ENCODE results near the gene MYOCD. TPM values are rescaled to one million over a fixed set of nuclear protein-coding genes. Genes with fewer than 3 reads are reported as not detected.
A peak's percentile ranks its signal among the peaks of the same experiment; 100 is the strongest.

The MYOCD gene
- total RNA-seq, 1 donor from 2014 or later = 0.04 TPM

DNA sequence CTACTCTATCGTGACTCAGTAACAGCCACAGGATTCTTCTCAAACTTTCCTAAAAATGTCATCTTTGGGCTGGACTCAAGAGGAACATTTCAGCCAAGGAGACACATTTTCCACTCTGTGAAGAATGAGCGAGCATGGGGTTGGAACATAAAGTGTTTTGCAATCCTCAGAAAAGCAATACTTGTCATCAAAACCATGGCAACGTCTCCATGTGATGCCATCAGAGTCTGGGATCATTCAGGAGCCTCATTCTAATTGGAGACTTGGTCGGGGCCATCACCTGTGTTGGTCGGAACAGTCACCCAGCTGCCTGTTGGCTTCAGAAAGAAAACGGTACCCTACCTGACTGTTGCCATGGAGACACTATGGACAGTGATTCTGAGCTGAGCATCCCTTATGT, 25.5 kb downstream of the MYOCD start:
- no peak for DNase-seq (ENCODE audit: low spot score)
- Histone ChIP-seq H3K4me2 (no peak overlapping the region), H3K9me3 (ENCODE audit: low read depth) (no peaks in the 10 kb centered on the region), H3K79me2 (ENCODE audit: low read depth) (no peaks in the 10 kb centered on the region), H2AFZ (replicated peaks) (no peak overlapping the region), H3K36me3 (no peaks in the 10 kb centered on the region), H3K27ac (no peak overlapping the region), H3K4me3 (no peak overlapping the region), H3K9ac (no peak overlapping the region), H3F3A (ENCODE audit: low read depth) (no peaks in the 10 kb centered on the region), H3K4me1 (no peaks in the 10 kb centered on the region), H3K27me3 (no peaks in the 10 kb centered on the region), H4K20me1 (ENCODE audit: low read depth) (no peaks in the 10 kb centered on the region)
- Mint-ChIP-seq H3K4me1 (no peaks in the 10 kb centered on the region), H3K27me3 (ENCODE audit: insufficient read depth, low read depth) (peaks cover 2% of the 10 kb centered on the region), H3K27ac (no peak overlapping the region), H3K4me3 (no peak overlapping the region), H3K36me3 (no peaks in the 10 kb centered on the region), H3K9me3 (peaks cover 2% of the 10 kb centered on the region)
- TF ChIP-seq EZH2phosphoT487 (IDR thresholded peaks at IDR 0.05) = no peak
- TF ChIP-seq EZH2 (IDR thresholded peaks at IDR 0.05) = no peak
- TF ChIP-seq, protein P1, sequence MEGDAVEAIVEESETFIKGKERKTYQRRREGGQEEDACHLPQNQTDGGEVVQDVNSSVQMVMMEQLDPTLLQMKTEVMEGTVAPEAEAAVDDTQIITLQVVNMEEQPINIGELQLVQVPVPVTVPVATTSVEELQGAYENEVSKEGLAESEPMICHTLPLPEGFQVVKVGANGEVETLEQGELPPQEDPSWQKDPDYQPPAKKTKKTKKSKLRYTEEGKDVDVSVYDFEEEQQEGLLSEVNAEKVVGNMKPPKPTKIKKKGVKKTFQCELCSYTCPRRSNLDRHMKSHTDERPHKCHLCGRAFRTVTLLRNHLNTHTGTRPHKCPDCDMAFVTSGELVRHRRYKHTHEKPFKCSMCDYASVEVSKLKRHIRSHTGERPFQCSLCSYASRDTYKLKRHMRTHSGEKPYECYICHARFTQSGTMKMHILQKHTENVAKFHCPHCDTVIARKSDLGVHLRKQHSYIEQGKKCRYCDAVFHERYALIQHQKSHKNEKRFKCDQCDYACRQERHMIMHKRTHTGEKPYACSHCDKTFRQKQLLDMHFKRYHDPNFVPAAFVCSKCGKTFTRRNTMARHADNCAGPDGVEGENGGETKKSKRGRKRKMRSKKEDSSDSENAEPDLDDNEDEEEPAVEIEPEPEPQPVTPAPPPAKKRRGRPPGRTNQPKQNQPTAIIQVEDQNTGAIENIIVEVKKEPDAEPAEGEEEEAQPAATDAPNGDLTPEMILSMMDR (IDR thresholded peaks at IDR 0.05) = no peak

DNA sequence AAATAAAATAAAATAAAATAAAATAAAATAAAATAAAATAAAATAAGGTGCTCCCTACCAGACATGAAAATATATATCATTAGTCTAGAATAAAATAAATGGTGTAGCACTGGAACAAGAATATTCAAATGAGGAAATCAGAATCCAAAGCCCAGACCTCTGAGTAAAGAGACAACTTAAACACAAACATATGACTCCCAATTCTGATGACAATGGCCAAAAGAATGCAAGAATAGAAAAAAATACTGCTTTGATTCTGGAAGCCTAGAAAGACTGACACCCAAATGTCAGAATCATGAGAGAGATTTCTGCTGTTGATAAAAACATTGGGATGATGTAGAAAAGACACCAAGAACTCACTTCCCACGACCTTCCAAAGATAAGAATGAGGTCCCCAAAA, 27.9 kb downstream of the MYOCD start:
- Mint-ChIP-seq H3K36me3 (no peaks in the 10 kb centered on the region), H3K4me3 (no peak overlapping the region), H3K9me3 (peaks cover 2% of the 10 kb centered on the region), H3K27me3 (ENCODE audit: insufficient read depth, low read depth) (no peaks in the 10 kb centered on the region), H3K27ac (no peak overlapping the region), H3K4me1 (no peaks in the 10 kb centered on the region)
- no peaks in the 10 kb centered on the region for H3K79me2 ChIP-seq (ENCODE audit: low read depth)
- no peaks in the 10 kb centered on the region for H3K36me3 ChIP-seq
- H2AFZ ChIP-seq (replicated peaks) = no peak overlapping the region
- no peaks in the 10 kb centered on the region for H3K9me3 ChIP-seq (ENCODE audit: low read depth)
- no peak overlapping the region for H3K4me2 ChIP-seq
- DNase-seq (ENCODE audit: low spot score) = no peak
- H3K27ac ChIP-seq = no peak overlapping the region
- no peaks in the 10 kb centered on the region for H3K4me1 ChIP-seq
- no peaks in the 10 kb centered on the region for H3F3A ChIP-seq (ENCODE audit: low read depth)
- H3K27me3 ChIP-seq = no peaks in the 10 kb centered on the region
- no peak overlapping the region for H3K4me3 ChIP-seq
- no peaks in the 10 kb centered on the region for H4K20me1 ChIP-seq (ENCODE audit: low read depth)
- H3K9ac ChIP-seq = no peak overlapping the region
- TF ChIP-seq EZH2 (IDR thresholded peaks at IDR 0.05) (no peak), EZH2phosphoT487 (IDR thresholded peaks at IDR 0.05) (no peak)
- TF ChIP-seq, protein P1 (IDR thresholded peaks at IDR 0.05) = no peak

DNA sequence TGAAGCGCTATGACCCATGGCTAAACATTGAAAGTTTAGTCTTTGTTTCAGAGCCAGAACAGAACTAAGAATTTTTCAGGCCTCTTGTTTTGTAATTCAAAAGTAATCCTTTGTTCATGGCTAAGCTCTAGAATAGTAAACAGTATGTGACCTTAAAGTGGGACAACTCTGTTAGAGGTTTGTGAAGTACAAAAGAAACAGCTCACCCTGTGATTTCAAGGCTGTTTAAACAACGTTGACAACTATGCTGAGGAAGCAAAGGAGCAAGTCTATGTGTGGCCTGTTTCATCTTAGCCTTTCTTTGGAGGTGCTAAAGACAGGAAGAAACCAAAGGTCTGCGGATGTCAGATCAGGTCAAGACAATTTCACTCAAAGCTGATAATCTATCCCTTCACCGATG, 40.4 kb downstream of the MYOCD start:
- TF ChIP-seq EZH2phosphoT487 (IDR thresholded peaks at IDR 0.05) (no peak), EZH2 (IDR thresholded peaks at IDR 0.05) (no peak)
- TF ChIP-seq, protein P1 (IDR thresholded peaks at IDR 0.05) = no peak
- Mint-ChIP-seq H3K4me3 (no peak overlapping the region), H3K36me3 (no peaks in the 10 kb centered on the region), H3K27me3 (ENCODE audit: insufficient read depth, low read depth) (peaks cover 4% of the 10 kb centered on the region), H3K9me3 (no peaks in the 10 kb centered on the region), H3K4me1 (peaks cover 10% of the 10 kb centered on the region), H3K27ac (no peak overlapping the region)
- Histone ChIP-seq H3K27ac (no peak overlapping the region), H2AFZ (replicated peaks) (no peak overlapping the region), H3K4me2 (no peak overlapping the region), H3K27me3 (no peaks in the 10 kb centered on the region), H3K4me3 (no peak overlapping the region), H3K9me3 (ENCODE audit: low read depth) (no peaks in the 10 kb centered on the region), H4K20me1 (ENCODE audit: low read depth) (no peaks in the 10 kb centered on the region), H3K4me1 (peaks cover 6% of the 10 kb centered on the region), H3K36me3 (no peaks in the 10 kb centered on the region), H3K79me2 (ENCODE audit: low read depth) (no peaks in the 10 kb centered on the region), H3K9ac (no peak overlapping the region), H3F3A (ENCODE audit: low read depth) (no peaks in the 10 kb centered on the region)
- DNase-seq (ENCODE audit: low spot score) = peak; percentile 4

Measured in neural progenitor cell (in vitro differentiated cells).